Stimulated activated CD8-positive, alpha-beta memory T cell treated with anti-CD3 and anti-CD28 coated beads, Interleukin-2, amount 100 ng/mL, for 1 hour (primary cell): Measurements from ENCODE around the gene COLEC11.

Source experiments
- DNase-seq, 2 donors: peaks; one replicate each; pipeline ENCODE4 v3.0.0-alpha.2; 2020; ENCODE audit warnings: low read depth in 2 of 2

Gene COLEC11

GRCh38 chr2:3585261-3586109, 9.4 kb upstream of the COLEC11 start:
- DNase-seq: no peak

- DNase-seq: no peak
Observed at GRCh38 chr2:3586220-3586619, 8.7 kb upstream of the COLEC11 start.

GRCh38 chr2:3587021-3587420, 7.9 kb upstream of the COLEC11 start:
- no peak for DNase-seq

- no peak for DNase-seq
Observed at GRCh38 chr2:3587432-3587831, 7.5 kb upstream of the COLEC11 start.

GRCh38 chr2:3588084-3588483, 6.8 kb upstream of the COLEC11 start:
- no peak for DNase-seq

- no peak for DNase-seq
Observed at GRCh38 chr2:3589086-3589485, 5.8 kb upstream of the COLEC11 start.

GRCh38 chr2:3595404-3595803, 492 bp downstream of the COLEC11 start:
- DNase-seq: no peak

- no peak for DNase-seq
Observed at GRCh38 chr2:3595985-3596384, 1.1 kb downstream of the COLEC11 start.

GRCh38 chr2:3596901-3597417, 2.0 kb downstream of the COLEC11 start:
- DNase-seq: no peak

- no peak for DNase-seq
Observed at GRCh38 chr2:3597567-3597966, 2.7 kb downstream of the COLEC11 start.

GRCh38 chr2:3598197-3598910, 3.4 kb downstream of the COLEC11 start:
- DNase-seq: no peak

- DNase-seq: no peak
Observed at GRCh38 chr2:3598912-3599854, 4.3 kb downstream of the COLEC11 start.

GRCh38 chr2:3600256-3600855, 5.4 kb downstream of the COLEC11 start:
- no peak for DNase-seq

- no peak for DNase-seq
Observed at GRCh38 chr2:3601561-3602271, 6.8 kb downstream of the COLEC11 start.

- no peak for DNase-seq
Observed at GRCh38 chr2:3602553-3603339, 7.8 kb downstream of the COLEC11 start.

GRCh38 chr2:3603536-3604206, 8.8 kb downstream of the COLEC11 start:
- DNase-seq: no peak

- DNase-seq: no peak
Observed at GRCh38 chr2:3604207-3604877, 9.4 kb downstream of the COLEC11 start.

- DNase-seq: no peak
Observed at GRCh38 chr2:3604991-3605961, 10.4 kb downstream of the COLEC11 start.
